GM20000 (cell line): ENCODE measurements around the gene VEPH1.
"Not testable (repeated sequence)": the region's sequence is repeated elsewhere in the genome, so short reads cannot be mapped to it uniquely, and the experiment has no call there.

Experiments
- DNase-seq: peaks from one replicate; pipeline ENCODE4 v3.0.0; 2012; ENCODE audit warnings: low spot score
- TF ChIP-seq, protein P1 (sequence below): IDR thresholded peaks from 2 replicates; pipeline ENCODE4 v1.5.1; 2012; ENCODE audit warnings: mild to moderate bottlenecking, control low read depth; ENCODE audit errors: extremely low read depth, missing control alignments

Gene VEPH1

GRCh38 chr3:157354254-157354653 is 149.0 kb downstream of the VEPH1 start:
- DNase-seq = no peak
- TF ChIP-seq, protein P1, sequence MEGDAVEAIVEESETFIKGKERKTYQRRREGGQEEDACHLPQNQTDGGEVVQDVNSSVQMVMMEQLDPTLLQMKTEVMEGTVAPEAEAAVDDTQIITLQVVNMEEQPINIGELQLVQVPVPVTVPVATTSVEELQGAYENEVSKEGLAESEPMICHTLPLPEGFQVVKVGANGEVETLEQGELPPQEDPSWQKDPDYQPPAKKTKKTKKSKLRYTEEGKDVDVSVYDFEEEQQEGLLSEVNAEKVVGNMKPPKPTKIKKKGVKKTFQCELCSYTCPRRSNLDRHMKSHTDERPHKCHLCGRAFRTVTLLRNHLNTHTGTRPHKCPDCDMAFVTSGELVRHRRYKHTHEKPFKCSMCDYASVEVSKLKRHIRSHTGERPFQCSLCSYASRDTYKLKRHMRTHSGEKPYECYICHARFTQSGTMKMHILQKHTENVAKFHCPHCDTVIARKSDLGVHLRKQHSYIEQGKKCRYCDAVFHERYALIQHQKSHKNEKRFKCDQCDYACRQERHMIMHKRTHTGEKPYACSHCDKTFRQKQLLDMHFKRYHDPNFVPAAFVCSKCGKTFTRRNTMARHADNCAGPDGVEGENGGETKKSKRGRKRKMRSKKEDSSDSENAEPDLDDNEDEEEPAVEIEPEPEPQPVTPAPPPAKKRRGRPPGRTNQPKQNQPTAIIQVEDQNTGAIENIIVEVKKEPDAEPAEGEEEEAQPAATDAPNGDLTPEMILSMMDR = no peak

DNA sequence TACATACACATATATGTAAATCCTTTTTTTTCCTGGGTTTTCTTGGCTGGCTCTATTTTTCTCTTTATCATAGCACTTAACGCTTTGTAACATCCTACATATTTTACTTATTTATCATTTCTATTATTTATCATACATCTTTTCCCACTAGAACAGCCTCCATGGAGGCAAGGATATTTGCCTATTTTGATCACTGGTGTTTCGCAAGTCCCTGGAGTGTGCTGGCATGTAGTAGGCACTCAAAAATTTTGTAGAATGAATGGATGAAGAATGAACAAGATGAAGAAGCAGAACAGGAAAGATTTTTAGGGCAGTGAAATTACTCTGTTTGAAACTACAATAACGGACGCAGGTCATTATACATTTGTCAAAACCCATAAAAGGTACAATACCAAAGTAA is 149.6 kb downstream of the VEPH1 start:
- no peak for DNase-seq
- TF ChIP-seq, protein P1 = no peak

GRCh38 chr3:157351981-157352380 is 151.2 kb downstream of the VEPH1 start:
- no peak for DNase-seq
- TF ChIP-seq, protein P1 = no peak

- DNase-seq = not testable (repeated sequence)
These were observed 152.6 kb downstream of the VEPH1 start for GRCh38 chr3:157350651-157351050.

- DNase-seq = not testable (repeated sequence)
These were observed 154.7 kb downstream of the VEPH1 start for GRCh38 chr3:157348304-157349075.

- no peak for DNase-seq
- TF ChIP-seq, protein P1 = no peak
These were observed 155.5 kb downstream of the VEPH1 start for GRCh38 chr3:157347577-157348303.

DNA sequence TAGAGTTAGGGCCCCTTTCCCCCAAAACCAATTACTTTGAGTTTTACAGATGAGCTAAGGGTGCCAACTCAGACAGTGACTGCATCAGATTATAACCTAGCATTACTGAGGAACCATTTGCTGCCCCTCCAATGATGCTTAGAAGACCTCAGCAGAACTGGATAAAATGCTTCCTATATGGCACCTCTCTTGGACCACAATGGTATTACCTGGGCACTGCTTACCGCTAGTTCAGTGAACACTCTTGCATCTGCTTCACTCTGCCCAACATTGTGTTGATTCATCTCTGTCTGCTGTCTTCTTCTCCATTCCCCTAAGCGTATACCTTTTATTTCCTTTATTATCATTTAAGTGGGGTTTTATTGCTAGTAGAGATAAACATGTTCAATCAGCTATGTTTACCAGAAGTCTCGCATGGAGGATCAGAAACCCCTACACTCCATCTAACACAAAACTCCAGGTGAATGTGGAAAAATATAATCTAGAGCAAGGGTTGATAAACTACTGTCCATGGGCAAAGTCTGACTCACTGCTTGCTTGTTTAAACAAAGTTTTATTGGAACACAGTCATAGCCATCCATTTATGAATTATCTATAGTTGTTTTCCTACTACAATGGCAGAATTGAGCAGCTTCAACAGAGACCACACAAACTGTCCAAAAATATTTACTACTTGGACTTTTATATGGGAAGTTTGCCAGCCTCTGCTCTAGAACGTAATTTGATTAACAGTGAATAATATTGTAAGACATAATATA is 166.8 kb downstream of the VEPH1 start:
- TF ChIP-seq, protein P1 = no peak
- DNase-seq = no peak
